ELR (cell line): ENCODE results near the gene PEX26.
A peak's percentile ranks its signal among the peaks of the same experiment; 100 is the strongest.
"Not testable (repeated sequence)": the region's sequence is repeated elsewhere in the genome, so short reads cannot be mapped to it uniquely, and the experiment has no call there.

Source experiments
- DNase-seq: peaks from one replicate; pipeline ENCODE4 v3.0.0-alpha.2; 2015; ENCODE audit warnings: low read depth

The PEX26 gene

DNA sequence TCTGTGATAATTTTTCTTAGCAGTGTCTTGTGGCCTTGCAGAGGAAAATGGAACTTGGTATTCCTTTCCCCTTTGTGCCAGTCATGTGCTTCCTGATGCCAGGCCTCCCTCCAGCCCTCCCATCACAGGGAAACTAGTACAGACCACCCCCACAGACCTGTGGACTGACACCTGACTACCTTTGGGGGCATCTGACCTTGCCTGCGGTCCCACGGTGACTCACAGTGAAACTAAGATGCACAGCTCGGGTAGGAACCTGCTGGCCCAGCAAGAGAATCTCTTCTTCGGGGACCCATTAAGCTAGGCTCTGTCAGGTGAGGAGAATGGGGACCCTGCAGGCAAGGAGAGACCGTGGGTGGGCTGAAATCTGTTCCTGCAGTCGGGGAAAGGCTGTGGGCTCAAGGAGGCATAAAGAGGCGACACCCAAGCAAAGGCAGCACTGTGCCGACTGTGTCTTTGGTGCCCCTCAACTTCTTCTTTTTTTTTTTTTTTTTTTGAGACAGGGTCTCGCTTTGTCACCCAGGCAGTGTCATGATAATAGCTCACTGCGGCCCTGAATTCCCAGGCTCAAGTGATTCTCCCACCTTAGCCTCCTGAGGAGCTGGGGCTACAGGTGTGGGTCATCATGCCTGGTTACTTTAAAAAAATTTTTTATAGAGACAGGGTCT lies 20.8 kb upstream of the PEX26 start:
- peak; percentile 23 for DNase-seq

DNA sequence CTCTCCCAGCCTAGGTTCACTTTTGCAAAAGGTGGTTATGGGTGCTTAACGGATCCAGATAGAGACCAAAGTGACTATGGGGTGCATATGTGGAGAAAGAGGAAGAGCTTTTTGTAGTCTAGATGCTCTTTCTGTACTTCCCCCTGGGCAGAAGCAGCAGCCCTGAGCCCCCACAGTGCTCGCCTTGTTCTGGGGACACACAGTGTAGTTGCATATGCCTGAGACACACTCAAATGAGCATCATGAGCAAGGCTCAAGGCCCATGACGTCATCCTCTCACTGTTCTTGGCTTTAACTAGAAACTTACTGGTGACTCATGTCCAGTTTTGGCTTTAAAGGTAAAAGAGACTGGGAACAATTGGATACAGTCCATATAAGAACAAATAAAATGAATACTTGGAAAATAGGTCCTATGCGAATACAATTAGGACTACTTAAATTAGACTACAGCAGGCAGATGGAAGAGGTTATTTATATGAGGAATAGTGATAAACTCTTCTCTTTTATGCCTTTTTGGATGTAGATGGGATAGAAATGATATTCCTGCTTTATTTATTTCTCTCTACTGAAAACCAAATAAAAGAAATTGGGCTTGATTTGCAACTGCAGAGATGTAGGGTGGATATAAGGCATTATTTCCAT lies 20.1 kb upstream of the PEX26 start:
- peak; percentile 99 for DNase-seq

DNA sequence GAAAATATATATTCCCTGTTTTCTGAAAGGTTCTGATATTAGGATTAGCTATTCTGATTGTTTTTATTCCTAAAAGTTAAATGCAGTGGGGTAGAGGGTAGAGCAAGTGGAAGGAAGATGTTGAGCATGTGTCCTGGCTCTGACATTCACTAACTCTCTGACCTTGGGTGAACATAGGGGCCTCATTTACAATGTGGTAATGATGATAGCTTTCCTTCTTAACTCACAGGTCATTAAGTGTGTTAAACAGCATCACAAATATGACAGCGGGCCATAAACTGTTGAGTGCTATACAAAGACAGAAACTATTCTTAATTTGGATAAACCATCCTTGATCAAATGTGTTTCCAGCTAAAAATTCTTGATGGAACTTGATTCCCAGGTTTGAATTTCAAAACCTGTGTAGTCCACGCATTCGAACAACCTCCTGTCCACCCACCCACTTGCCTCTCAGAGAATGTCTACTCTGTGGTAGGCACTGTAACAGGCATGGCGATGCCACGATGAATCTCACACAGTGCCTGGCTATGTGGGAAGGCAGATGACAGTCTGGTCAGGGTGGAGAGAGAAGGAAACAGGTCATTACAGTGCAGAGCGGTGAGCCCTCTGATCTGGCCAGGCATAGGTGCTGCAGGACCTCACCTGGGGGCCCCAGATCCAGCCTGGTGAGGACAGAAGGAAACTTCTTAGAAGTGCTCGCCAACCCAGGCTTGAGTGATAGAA lies 19.3 kb upstream of the PEX26 start:
- no peak for DNase-seq

DNA sequence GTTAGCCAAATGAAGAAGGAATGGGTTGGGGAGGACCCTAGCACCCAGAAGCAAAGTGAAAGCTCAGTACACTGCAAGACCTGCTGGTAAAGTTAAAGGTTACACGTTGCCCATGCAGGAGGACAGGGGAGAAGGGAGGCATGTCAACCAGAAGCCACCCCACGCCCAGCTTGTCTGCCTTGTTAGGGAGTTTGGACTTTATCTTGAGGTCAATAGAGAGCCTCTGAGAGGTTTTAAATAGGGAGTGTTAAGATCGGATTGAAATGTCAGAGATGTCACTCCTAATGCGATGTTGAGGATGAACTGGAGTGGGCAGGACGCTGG lies 18.7 kb upstream of the PEX26 start:
- no peak for DNase-seq

DNA sequence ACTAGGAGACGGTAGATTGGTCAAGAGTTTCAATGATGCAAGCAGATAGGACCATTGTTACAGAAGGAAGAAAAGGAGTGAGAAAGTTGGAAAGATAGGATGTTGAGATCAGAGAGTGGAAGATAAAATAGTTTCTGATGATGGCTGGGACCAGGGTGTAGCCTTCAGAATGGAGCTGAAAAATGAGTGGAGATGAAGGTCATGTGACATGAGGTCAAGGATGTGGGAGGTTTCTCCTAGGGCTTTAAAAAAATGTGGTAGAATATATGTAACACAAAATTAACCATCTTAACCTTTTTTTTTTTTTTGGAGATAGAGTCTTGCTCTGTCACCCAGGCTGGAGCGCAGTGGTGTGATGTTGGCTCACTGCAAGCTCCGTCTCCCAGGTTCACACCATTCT lies 18.3 kb upstream of the PEX26 start:
- DNase-seq: no peak

DNA sequence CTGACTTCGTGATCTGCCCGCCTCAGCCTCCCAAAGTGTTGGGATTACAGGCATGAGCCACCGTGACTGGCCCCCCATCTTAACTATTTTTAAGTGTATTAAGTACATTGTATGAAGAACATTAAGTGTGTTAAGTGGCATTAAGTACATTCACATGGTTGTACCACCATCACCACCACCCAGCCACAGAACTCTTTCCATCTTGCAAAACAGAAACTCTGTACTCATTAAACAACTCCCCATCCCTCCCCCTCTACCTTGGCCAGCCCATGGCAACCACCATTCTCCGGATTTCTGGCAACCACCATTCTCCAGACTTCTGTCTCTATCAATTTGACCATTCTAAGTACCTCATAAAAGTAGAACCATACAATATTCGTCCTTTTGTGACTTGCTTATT lies 17.8 kb upstream of the PEX26 start:
- no peak for DNase-seq

DNA sequence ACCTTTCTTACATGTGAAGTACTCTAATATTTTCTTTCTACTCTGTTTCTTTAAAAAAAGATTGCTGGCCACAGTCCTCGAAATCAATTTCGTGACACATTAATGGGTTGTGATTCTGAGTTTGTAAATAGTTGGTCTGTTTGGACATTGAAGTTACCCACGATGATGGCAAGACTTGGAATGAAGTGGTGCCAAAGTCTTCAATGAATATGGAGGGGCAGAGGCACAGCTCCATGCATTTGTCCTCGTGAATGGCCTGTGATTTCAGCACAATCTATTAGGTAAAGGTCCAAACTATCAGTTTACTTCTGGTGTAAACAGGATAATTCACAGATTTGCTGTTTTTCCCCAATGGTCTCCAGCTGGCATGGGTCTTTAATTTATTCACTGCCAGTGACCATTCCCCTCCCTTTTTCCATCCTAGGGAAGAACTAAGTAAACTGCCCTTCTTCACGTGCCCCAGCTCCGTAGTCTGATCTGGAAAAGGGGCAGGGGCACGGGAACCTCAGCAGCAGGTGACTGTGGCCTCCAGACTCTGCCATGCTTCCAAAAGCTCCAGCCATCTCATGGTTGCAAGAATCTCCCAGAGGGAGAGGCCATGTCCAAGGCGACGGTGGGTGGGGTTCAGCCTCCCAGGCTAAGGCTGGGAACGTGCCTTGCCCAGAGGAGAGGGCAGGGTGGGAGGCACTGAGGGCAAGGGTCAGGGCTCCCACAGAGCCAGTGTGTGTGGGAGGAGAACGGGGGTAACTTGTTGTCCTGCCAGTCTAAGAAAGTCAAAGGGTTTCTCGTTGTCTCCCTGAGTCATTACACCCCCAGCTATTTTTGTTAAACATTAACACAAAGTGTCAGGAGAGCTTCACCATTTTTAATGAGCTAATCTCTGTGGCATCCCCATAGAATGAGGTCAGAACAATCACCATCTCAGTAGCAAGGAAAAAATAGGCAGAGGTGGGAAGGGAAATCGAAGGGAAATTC lies 16.9 kb upstream of the PEX26 start:
- peak; percentile 91 for DNase-seq

DNA sequence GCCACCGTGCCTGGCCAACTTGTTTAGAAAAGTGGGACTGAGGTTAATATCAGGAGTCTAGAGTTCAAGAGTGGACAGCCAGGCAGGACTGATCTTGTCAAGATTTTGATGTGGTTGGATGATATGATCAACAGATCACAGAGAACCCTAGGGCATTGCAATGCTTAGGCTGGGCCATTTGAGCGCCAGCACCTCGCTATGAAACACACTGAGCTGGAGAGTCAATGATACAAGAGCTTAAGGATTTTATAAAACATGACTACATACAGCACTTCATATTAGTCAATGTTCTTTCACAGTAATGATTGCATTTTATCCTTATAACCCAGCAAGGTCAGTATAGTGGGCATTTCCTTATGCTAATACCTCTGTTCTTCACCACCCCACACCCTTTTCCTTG lies 15.4 kb upstream of the PEX26 start:
- peak; percentile 56 for DNase-seq

DNA sequence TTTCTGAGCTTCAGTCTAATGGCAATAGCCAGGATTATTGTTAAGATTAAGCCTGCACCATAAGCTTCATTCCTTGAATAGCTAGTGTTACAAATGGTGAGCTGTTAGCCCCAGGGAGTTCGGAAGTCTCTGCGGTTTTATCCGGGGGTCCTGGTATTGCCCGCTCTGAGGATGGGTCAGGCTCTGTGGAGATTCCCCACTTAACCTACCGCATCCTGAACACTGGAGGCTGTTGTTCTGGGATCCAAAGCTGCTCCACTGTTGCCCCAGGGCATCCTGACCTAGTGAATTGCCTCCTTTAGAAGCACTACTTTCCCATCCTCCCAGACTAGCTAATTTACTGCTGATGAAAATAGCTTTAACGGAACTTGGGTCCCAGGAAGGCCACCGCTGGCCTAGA lies 14.5 kb upstream of the PEX26 start:
- peak; percentile 99 for DNase-seq

DNA sequence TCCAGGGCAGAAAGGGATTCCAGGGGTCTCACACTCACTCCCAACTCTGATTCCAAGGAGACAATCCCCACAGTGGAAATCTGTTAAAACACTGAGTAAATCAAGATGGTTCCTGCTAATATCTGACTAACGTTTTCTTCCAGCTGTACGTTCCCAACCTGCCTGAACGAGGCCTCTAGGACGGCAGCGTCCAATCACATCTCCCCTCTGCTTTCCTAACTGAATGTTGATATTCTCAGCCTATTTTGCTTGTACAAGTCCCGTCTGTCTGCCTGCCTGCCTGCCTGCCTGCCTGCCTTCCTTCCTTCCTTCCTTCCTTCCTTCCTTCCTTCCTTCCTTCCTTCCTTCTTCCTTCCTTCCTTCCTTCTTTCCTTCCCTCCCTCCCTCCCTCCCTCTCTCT lies 14.1 kb upstream of the PEX26 start:
- not testable (repeated sequence) for DNase-seq

DNA sequence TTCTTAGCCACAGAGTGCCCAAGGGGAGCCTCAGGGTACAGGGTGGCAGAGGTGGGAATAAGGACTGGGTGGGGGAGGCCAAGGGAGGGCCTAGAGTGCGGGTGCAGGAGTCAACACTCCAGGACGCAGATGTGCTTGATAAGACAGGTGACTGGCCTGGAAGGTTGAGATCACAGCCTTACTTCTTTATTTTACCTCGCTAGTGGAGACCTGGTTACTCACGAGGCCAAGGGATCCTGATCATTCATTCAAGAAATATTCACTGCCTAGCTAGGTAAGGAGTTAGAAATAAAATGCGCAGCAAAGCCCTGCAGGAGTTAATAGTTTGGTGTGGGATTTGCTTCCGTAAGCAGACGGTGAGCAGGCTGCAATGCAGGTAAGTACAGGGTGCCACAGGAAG lies 13.2 kb upstream of the PEX26 start:
- DNase-seq: peak; percentile 61

DNA sequence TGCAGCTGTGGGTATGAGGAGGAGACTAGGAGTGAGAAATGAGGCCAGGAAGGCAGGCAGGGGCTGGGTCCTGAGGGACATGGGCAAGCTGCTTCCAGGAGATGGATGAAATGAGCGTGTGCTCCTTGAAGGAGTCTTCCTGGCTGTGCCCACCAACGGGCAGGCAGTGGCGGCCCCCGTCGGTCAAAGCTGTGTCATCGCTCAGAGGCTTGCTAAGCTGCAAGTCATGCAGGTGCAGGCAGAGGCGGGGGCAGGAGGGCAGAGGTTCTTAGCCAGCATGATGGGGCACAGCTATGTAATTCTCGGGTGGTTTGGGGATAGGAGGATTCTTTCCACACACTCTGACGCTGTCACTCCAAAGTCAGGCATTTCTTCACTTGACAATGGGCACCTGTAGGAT lies 12.5 kb upstream of the PEX26 start:
- DNase-seq: peak; percentile 54

DNA sequence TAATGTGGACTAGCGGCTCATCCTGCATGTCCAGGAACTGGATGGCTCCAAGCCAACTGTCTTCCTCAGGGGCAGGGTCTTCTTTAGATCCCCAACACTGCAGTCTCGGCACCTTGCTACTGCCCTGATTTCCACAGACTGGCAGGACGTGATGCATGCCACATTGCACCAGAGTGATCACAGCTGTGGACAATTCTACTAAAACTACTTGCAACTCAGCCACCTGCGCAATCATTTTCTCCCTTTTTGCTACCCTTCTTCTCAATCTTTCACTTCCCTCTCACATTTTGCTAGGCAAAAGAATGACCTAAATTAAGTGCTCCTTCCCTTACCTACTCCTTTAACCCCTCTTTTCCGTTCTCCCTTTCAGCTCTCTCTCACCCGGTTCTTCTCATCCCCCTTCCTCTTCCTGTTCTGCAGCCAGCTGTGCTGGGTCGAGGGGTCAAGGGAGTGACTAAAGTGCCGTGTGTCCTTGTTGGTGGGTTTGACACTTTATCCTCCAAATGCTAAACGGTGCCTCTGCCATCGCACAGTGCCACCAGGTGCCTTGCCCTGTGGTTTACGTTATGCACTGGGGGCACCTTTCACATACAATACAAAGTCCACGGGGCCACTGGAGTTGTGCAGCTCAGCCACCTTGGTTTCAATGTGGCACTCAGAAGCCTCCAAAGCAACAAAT lies 11.5 kb upstream of the PEX26 start:
- DNase-seq: no peak

DNA sequence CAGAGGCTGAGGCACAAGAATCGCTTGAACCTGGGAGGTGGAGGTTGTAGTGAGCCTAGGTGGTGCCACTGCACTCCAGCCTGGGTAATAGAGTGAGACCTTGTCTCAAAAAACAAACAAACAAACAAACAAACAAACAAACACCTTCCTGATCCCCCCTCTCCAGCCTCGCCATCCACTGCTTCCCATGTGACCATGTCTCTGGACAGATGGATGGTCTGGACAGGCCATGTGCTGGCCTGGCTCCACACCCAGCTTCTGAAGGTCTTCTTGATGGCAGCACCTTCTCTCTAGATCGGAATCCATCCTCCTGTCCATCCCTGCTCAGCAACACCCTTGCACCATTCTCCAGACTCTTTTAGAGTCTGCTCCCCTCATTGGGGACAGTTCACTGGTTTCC lies 10.7 kb upstream of the PEX26 start:
- DNase-seq: no peak

DNA sequence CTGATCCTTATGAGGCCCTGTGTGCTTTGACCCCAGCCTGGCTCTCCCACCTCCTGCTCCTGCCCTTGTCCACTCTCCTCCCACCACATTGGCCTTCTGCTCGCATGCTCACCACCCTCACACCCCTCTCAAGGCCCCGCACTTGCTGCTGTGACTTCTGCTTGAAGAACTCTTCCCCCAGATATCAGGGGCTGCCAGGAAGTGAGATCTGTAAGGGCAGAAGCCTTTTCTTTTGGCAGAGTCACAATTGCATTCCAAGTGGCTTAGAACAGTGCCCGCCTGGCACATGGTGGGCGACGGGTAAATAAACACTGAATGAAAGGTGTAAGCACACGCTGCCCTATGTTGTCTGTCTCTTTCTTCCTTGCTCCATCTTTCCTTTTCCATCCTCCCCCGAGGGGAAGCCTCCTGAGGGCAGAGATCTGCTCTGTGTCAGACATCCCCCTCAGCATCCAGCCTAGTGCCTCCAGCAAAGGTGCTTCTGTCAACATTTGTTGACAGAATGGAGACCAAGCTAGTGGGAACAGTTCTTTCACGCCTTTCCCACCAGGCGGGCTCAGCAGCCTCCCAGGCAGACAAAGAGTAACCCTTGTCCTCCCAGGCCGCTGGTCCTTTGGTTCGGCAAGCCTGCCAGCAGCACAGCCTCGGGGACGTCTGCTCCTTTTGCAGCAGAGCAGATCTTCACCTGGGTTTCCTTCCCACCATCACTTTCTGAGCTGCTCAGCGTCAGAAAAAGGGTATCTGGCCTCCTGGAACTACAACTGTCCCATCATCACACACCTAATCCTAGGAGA lies 10.0 kb upstream of the PEX26 start:
- DNase-seq: no peak

DNA sequence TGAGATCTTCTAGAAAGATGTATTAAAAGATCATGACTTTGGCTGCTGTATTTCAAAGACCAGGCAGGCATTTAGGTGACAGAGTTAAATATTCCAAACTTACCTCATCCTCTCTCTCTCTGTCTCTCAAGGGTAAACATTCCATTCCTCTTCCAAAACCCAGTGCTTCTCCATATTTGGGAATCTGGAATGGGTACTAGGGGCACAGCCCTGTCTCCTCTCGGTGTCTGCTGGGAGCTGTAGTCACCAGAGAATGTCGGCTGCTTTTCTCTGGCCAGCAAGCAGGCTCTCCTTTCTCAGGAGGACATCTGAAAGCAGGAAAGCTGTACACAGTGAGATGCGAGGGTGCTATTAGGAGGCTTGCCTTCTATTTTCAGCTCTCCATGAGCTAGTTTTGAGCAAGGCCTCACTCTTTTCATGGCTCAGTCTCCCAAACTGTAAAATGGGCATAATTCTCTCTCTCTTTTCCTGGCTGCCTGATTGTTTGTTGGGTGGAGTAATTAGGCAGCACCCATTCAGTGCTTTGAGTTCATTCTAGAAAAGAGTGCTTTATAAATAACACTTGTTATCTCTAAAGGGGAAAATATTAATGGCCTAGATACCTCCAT lies 9.3 kb upstream of the PEX26 start:
- no peak for DNase-seq

DNA sequence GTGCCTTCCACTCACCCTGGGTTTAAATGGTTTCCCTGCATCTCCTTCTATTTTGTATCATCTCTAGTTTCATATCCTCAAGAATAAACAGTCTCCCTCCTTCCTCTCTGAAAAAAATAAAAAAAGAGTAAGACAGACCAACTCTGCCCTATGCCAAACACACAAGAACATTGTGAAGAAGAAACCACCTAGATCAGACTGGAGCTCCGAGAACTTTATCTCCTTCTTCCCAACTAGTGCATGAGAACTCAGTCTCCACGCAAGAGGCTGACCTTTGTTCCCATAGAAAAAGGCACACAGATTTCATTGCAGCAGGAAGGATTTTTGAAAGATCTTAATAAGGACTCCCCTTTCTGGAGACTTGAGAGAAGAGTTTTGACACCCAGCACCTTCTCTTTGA lies 8.7 kb upstream of the PEX26 start:
- no peak for DNase-seq

DNA sequence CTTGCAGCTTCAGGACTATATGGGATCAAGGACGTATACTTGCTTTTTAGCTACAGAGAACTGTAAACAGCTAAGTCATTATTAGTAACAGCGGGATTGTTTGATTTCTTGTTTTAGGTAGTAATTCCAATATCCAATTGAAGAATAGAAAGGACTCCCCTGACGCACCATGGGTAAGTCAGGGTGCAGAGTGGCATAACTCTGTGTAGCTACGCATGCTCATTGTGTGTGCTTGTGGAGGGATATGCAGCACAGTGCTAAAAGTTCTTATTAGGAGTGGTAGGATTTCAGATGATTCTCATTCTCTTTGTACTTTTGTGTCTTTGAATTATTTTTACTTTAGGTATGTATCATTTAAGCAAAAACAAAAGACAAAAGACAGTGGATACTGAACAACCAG lies 7.7 kb upstream of the PEX26 start:
- DNase-seq: no peak

DNA sequence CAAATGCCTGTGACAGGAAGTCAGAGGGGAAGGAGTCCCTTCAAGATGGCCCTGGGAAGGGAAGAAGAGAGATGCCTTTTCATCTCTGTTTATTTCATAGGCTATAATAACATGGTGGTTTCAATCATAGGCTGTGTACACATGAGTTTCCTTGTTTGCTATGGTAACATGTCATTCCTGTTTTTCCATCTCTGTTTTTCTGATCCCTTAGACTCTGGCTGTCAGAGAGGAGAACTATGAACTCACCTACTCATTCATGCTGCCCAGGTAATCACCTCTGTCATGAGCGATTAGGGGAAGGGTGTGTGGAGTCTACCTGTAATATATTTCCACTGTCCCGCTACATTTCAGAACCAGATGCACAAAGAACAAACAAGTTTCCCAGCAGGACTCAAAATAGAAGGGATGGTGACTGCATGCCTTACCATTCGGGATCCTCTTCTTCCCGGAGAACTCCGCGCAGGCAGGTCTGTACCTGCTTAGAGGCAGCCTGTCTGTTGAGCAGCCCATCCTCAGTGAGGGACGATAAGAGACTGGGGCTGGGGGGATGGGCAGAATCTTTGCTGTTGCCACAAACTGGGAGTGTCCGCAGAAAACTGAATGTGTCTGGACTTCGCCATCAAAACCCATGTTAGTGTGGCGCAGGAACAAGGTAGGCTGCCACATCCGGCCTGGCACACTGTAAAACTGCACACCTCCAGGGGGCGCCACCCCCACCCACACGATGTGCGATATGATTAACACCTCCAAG lies 7.1 kb upstream of the PEX26 start:
- DNase-seq: no peak
